Mucosa of rectum (tissue), 2 donors: ENCODE data around the gene GNG2.

Experiments used
- H3K27ac ChIP-seq, 2 donors: one replicate each; pipeline ENCODE4 v1.7.0; 2013; ENCODE audit warnings: inconsistent platforms in 2 of 2, low read depth in 2 of 2, low read length in 2 of 2
- H3K27me3 ChIP-seq, 2 donors: one replicate each; pipeline ENCODE4 v1.7.0; 2013; ENCODE audit warnings: low read length in 2 of 2; ENCODE audit not compliant: control insufficient read depth in 2 of 2, insufficient read depth in 2 of 2
- H3K36me3 ChIP-seq, 2 donors: one replicate each; pipeline ENCODE4 v1.7.0; 2013; ENCODE audit warnings: low read length in 2 of 2; ENCODE audit not compliant: control insufficient read depth in 2 of 2, insufficient read depth in 2 of 2
- H3K4me1 ChIP-seq, 2 donors: one replicate each; pipeline ENCODE4 v1.7.0; 2013; ENCODE audit warnings: low read length in 2 of 2, mild to moderate bottlenecking in 1 of 2; ENCODE audit not compliant: control insufficient read depth in 2 of 2, insufficient read depth in 2 of 2
- H3K4me3 ChIP-seq, 2 donors: one replicate each; pipeline ENCODE4 v1.7.0; 2013; ENCODE audit warnings: low read length in 2 of 2
- H3K9ac ChIP-seq, 2 donors: one replicate each; pipeline ENCODE4 v1.7.0; 2013; ENCODE audit warnings: low read length in 2 of 2, low read depth in 1 of 2, mild to moderate bottlenecking in 1 of 2
- H3K9me3 ChIP-seq, 2 donors: one replicate each; pipeline ENCODE4 v1.7.0; 2013; ENCODE audit warnings: low read length in 2 of 2; ENCODE audit not compliant: control insufficient read depth in 2 of 2
- donor health status: healthy.
- donor health status: Normal muscosa, but diverticular disease.

The GNG2 gene

GRCh38 chr14:51860164-51860824 lies at the start of gene GNG2:
GNG2 (plus strand) TSS chr14:51860612; CDS start chr14:51950679, 90,067 bp downstream.
- Histone ChIP-seq H3K9me3 (no peaks in the 10 kb centered on the region), H3K9ac (peak within 1 kb of the TSS; percentile 67 to 78), H3K27ac (peak within 1 kb of the TSS; percentile 65 to 72), H3K27me3 (no peaks in the 10 kb centered on the region), H3K4me1 (peaks cover 4 to 14% of the 10 kb centered on the region in 2 donors), H3K36me3 (no peaks in the 10 kb centered on the region), H3K4me3 (peak within 1 kb of the TSS; percentile 51 to 75)

- Histone ChIP-seq H3K4me1 (no peaks in the 10 kb centered on the region), H3K4me3 (no peak overlapping the region), H3K9me3 (no peaks in the 10 kb centered on the region), H3K9ac (no peak overlapping the region), H3K36me3 (no peaks in the 10 kb centered on the region), H3K27me3 (no peaks in the 10 kb centered on the region), H3K27ac (no peak overlapping the region)
Observed at GRCh38 chr14:51811706-51812105, 48.7 kb upstream of the GNG2 start.

- Histone ChIP-seq H3K4me1 (no peaks in the 10 kb centered on the region), H3K9ac (no peak overlapping the region), H3K9me3 (no peaks in the 10 kb centered on the region), H3K36me3 (no peaks in the 10 kb centered on the region), H3K27ac (no peak overlapping the region), H3K27me3 (no peaks in the 10 kb centered on the region), H3K4me3 (no peak overlapping the region)
Observed at GRCh38 chr14:51816031-51816430, 44.4 kb upstream of the GNG2 start.

DNA sequence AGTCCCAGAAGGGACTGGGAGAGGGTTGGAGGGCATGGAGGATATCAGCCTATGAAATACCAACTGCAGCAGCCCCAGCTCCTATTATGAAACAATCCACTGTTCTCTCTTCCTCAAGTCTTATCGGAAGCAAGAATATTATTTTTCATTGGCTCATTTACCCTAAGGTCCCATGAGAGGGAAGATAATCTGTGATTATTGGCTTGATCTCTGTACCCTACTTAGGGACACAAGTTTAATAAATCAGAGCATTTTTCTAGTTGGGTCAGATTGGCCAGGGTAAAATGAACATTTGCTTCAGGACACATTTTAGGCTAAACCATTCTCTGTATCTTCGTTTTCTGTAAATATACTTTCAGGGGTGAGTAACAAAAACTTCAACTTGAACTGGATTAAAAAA lies 43.1 kb upstream of the GNG2 start:
- Histone ChIP-seq H3K36me3 (no peaks in the 10 kb centered on the region), H3K27ac (no peak overlapping the region), H3K4me1 (no peaks in the 10 kb centered on the region), H3K27me3 (no peaks in the 10 kb centered on the region), H3K4me3 (no peak overlapping the region), H3K9ac (no peak overlapping the region), H3K9me3 (no peaks in the 10 kb centered on the region)

DNA sequence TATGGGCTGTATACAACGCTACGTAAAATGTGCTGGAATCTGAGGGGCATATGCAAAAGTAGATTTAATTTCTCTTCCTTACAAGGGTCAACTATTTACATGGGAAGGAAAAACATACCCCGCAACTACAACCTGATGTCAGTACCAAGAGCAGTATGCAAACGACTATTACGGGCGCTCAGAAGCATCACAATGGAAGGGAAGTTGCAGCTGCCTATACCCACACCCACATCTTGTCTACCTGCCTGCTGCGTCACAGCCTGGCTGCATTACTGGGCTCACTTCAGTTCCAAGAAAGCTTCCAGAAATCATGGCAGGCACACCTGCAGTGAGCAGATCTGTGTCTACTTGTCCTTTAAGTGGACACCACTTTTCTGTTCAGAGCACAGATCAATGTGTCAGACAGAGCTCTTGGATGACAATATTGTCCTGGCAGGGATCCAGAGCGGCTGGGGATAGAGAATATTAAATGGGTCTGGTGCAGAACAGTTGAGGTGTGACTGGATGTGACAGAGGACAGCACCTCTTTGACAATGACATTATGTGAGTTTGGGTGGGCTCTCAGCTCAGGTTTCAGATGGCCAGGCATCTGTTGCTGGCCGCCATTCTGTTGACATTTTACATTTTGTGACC lies 41.5 kb upstream of the GNG2 start:
- no peaks in the 10 kb centered on the region for H3K36me3 ChIP-seq
- no peak overlapping the region for H3K4me3 ChIP-seq
- H3K27me3 ChIP-seq = no peaks in the 10 kb centered on the region
- H3K4me1 ChIP-seq = no peaks in the 10 kb centered on the region
- H3K9me3 ChIP-seq = no peaks in the 10 kb centered on the region
- H3K9ac ChIP-seq = no peak overlapping the region
- no peak overlapping the region for H3K27ac ChIP-seq

GRCh38 chr14:51821822-51822221 lies 38.6 kb upstream of the GNG2 start:
- no peak overlapping the region for H3K27ac ChIP-seq
- H3K27me3 ChIP-seq = no peaks in the 10 kb centered on the region
- H3K9me3 ChIP-seq = no peaks in the 10 kb centered on the region
- no peaks in the 10 kb centered on the region for H3K36me3 ChIP-seq
- H3K9ac ChIP-seq = no peak overlapping the region
- H3K4me1 ChIP-seq = no peaks in the 10 kb centered on the region
- H3K4me3 ChIP-seq = no peak overlapping the region

DNA sequence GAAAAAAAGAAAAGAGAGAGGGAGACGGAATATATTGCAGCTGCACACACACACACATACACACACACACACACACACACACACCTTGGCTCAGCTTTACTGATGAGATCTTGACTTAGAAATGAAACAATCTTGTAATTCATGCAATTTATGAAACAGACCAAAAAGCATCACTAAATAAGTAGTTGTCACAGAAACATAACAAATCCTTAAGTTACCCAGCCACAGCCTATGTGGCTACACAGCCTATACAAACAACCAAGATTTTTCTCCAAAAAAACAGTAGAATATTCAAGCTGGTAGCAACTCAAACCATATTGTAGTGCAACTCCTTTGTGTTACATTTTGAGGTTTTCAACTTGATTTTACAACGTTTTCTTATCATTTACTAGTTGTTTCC lies 37.9 kb upstream of the GNG2 start:
- no peaks in the 10 kb centered on the region for H3K36me3 ChIP-seq
- H3K4me3 ChIP-seq = no peak overlapping the region
- H3K27ac ChIP-seq = no peak overlapping the region
- no peaks in the 10 kb centered on the region for H3K9me3 ChIP-seq
- no peak overlapping the region for H3K9ac ChIP-seq
- H3K27me3 ChIP-seq = no peaks in the 10 kb centered on the region
- H3K4me1 ChIP-seq = no peaks in the 10 kb centered on the region

- no peak overlapping the region for H3K27ac ChIP-seq
- no peaks in the 10 kb centered on the region for H3K36me3 ChIP-seq
Observed at GRCh38 chr14:51823706-51824105, 36.7 kb upstream of the GNG2 start.

GRCh38 chr14:51824191-51824590 lies 36.2 kb upstream of the GNG2 start:
- Histone ChIP-seq H3K9ac (no peak overlapping the region), H3K27me3 (no peaks in the 10 kb centered on the region), H3K27ac (no peak overlapping the region), H3K4me1 (peaks cover 0 to 2% of the 10 kb centered on the region in 2 donors), H3K9me3 (no peaks in the 10 kb centered on the region), H3K36me3 (no peaks in the 10 kb centered on the region), H3K4me3 (no peak overlapping the region)

More at GRCh38 chr14:51823706-51824105, 36.7 kb upstream of the GNG2 start:
- H3K4me3 ChIP-seq = no peak overlapping the region
- H3K9ac ChIP-seq = no peak overlapping the region
- H3K9me3 ChIP-seq = no peaks in the 10 kb centered on the region
- peaks cover 0 to 2% of the 10 kb centered on the region in 2 donors for H3K4me1 ChIP-seq
- H3K27me3 ChIP-seq = no peaks in the 10 kb centered on the region

DNA sequence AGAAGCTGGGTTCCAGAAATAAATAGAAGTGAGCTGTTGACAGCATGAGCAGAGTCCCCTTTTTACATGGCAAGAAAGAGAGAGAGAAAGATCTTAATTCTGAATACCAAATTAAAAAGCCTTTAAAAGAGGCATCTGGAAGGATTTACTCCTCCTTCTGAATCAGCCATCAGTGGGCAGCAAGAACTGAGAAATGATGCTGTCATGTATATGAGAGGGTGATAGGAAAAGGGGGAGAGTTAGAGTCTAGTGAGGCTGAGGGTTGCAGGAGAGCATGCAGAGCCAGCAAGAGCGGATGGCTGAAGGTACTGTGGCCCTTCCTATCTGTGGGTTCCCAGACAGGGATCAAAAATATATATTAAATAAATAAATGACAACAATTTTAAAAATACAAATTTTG lies 34.5 kb upstream of the GNG2 start:
- Histone ChIP-seq H3K9ac (no peak overlapping the region), H3K4me1 (peaks cover 0 to 2% of the 10 kb centered on the region in 2 donors), H3K9me3 (no peaks in the 10 kb centered on the region), H3K4me3 (no peak overlapping the region), H3K27ac (no peak overlapping the region), H3K27me3 (no peaks in the 10 kb centered on the region), H3K36me3 (no peaks in the 10 kb centered on the region)
